Stomach (tissue), 9 donors: ENCODE data around the gene MCRIP1. TPM values are rescaled to one million over a fixed set of nuclear protein-coding genes. Genes with fewer than 3 reads are reported as not detected.

Experiments
- DNase-seq, 2 donors: peaks; one replicate each; pipeline versions ENCODE4 v3.0.0 to v3.0.0-alpha.2; 2013 to 2019
- H3K27ac ChIP-seq, 5 donors: fragments of 200-600 bp in 4 of 5; sonication (generic) in 4 of 5; one replicate each; pipeline ENCODE4 v1.5.1; 2013 to 2019; ENCODE audit warnings: mild to moderate bottlenecking in 1 of 5, moderate library complexity in 1 of 5
- H3K27me3 ChIP-seq, 3 donors: fragments of 200-600 bp; sonication (generic); one replicate each; pipeline ENCODE4 v1.5.1; 2017 to 2019; ENCODE audit warnings: mixed run types in 1 of 3
- H3K36me3 ChIP-seq, 4 donors: fragments of 200-600 bp; sonication (generic); 1 replicate in 3 of 4; 2 replicates in 1 of 4; pipeline ENCODE4 v1.5.1; 2016 to 2019
- H3K4me1 ChIP-seq, 4 donors: fragments of 200-600 bp; sonication (generic); one replicate each; pipeline ENCODE4 v1.5.1; 2016 to 2019
- H3K4me3 ChIP-seq, 4 donors: fragments of 200-600 bp; sonication (generic) in 3 of 4; one replicate each; pipeline ENCODE4 v1.5.1; 2016 to 2019; ENCODE audit warnings: mild to moderate bottlenecking in 1 of 4
- H3K9me3 ChIP-seq, 4 donors: fragments of 200-600 bp; sonication (generic); one replicate each; pipeline ENCODE4 v1.5.1; 2016 to 2019
- EP300 ChIP-seq: sonication (generic); formaldehyde crosslinking; IDR thresholded peaks from one replicate; pipeline ENCODE4 v1.6.1; 2017; ENCODE audit warnings: antibody characterized with exemption
- POLR2A ChIP-seq, 4 donors: fragments of 450-650 bp; IDR thresholded peaks; one replicate each; pipeline ENCODE4 v1.6.1; 2016; ENCODE audit warnings: antibody characterized with exemption in 4 of 4, control low read depth in 2 of 4, mild to moderate bottlenecking in 1 of 4, moderate library complexity in 1 of 4
- POLR2AphosphoS5 ChIP-seq, 3 donors: sonication (generic); formaldehyde crosslinking; IDR thresholded peaks; one replicate each; pipeline ENCODE4 v1.6.1; 2016; ENCODE audit warnings: antibody characterized with exemption in 3 of 3
- WGBS, 5 donors: extraction: QIAGEN DNeasy Blood & Tissue Kit in 3 of 5; methylation state at CpG; one replicate each; pipeline versions ENCODE4 v1.1.5 to v1.1.7; 2013 to 2018; 5-methylcytosine and 5-hydroxymethylcytosine counted together
- intact Hi-C: fragments of 100-400 bp; cut with DNase I; formaldehyde crosslinking; loops from one replicate; pipeline ENCODE4 v1.15.1; 2023; ENCODE audit warnings: low total_unique reads
- polyA plus RNA-seq, 3 donors: library from polyadenylated mRNA; stranded (reverse); fragments of 200-250 nt; gene quantifications; one replicate each; pipeline ENCODE4 v1.2.3, GENCODE V29; 2013
- total RNA-seq, 5 donors: library from RNA; depleted of rRNA; stranded (reverse); fragments of >200 nt; gene quantifications; one replicate each; pipeline versions ENCODE4 v1.1.0 to v1.2.3, GENCODE V29; 2014 to 2016
- TF ChIP-seq, protein P1 (sequence below), 7 experiments: fragments of 450-650 bp in 4 of 7; fragments of 200-600 bp in 3 of 7; sonication (generic) in 3 of 7; IDR thresholded peaks; one replicate each; pipeline ENCODE4 v1.5.1; 2016 to 2019; ENCODE audit warnings: antibody characterized with exemption in 7 of 7, control low read depth in 2 of 7, mild to moderate bottlenecking in 1 of 7
- donor health status: healthy with polysubstance abuse.
- donor health status: Bipolar disorder and iron deficiency.
- donor health status: healthy.

The MCRIP1 gene
- total and polyA plus RNA-seq, 8 donors, result 23.7 to 150 (median 95.9) TPM

DNA sequence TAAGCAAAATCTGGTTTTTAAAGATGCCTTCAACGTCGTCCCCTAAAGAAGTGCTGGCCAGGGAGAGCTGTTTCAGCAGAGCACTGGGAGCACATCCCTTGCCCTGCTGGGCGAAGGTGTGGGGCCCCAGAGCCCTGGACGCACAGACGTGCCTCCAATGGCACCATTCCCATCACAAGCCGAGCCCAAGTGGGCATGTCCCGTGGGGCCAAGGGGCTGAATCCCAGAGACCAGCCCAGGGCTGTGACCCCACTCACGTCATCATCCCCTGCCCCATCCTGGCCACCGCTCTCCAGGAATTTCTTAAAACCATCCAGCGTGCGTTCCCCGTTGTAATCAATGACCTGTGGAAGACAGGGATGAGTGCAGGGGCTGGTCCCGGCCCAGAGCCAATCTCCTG, 11.8 kb upstream of the MCRIP1 start:
- Histone ChIP-seq H3K4me3 (no peak overlapping the region), H3K27me3 (no peaks in the 10 kb centered on the region), H3K36me3 (peaks cover 67 to 80% (median 76%) of the 10 kb centered on the region in 4 donors), H3K4me1 (peaks cover 0 to 10% (median 3%) of the 10 kb centered on the region in 4 donors), H3K9me3 (no peaks in the 10 kb centered on the region), H3K27ac (no peak overlapping the region)
- intact Hi-C loops, result no loop called here
- DNase-seq, result no peak
- no peak for TF ChIP-seq EP300
- TF ChIP-seq POLR2A (IDR thresholded peaks at IDR 0.05), result no peak
- no peak for TF ChIP-seq POLR2AphosphoS5 (IDR thresholded peaks at IDR 0.05)
- TF ChIP-seq, protein P1, sequence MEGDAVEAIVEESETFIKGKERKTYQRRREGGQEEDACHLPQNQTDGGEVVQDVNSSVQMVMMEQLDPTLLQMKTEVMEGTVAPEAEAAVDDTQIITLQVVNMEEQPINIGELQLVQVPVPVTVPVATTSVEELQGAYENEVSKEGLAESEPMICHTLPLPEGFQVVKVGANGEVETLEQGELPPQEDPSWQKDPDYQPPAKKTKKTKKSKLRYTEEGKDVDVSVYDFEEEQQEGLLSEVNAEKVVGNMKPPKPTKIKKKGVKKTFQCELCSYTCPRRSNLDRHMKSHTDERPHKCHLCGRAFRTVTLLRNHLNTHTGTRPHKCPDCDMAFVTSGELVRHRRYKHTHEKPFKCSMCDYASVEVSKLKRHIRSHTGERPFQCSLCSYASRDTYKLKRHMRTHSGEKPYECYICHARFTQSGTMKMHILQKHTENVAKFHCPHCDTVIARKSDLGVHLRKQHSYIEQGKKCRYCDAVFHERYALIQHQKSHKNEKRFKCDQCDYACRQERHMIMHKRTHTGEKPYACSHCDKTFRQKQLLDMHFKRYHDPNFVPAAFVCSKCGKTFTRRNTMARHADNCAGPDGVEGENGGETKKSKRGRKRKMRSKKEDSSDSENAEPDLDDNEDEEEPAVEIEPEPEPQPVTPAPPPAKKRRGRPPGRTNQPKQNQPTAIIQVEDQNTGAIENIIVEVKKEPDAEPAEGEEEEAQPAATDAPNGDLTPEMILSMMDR (IDR thresholded peaks at IDR 0.05), result no peak
- 69 to 89% (median 86%) methylated on average over 13 of the region's 13 CpGs for WGBS, 5 donors

DNA sequence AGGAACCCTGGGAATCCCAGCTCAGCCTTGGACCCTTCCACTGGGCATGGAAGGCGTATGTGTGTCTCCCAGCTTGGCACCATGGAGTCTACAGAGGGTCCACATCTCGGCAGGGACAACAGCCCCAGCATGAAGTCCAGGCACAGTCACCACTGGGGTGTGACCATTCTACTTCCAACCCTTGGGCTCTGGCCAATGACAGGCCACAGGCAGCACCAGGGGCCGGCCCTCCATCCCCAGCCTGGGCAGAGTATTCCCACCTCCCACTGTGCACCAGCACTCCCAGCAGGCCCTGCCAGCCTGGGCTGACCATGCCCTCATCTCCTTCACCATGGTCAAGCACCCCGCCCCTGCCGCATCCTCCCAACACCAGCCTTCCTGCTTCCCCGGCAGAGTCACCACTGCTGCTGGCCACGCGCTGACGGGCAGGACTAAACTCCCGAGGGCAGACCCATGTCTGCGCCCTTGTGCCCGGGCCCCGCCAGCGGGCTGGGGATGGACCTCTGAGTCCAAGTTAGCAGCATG, 11.3 kb upstream of the MCRIP1 start:
- Histone ChIP-seq H3K27ac (no peak overlapping the region), H3K36me3 (peaks cover 62 to 75% (median 71%) of the 10 kb centered on the region in 4 donors), H3K27me3 (no peaks in the 10 kb centered on the region), H3K4me3 (no peak overlapping the region), H3K9me3 (no peaks in the 10 kb centered on the region), H3K4me1 (peaks cover 0 to 10% (median 3%) of the 10 kb centered on the region in 4 donors)
- DNase-seq, result no peak
- WGBS, 5 donors, result 85 to 91% (median 89%) methylated on average over 11 to 14 of the region's 14 CpGs
- TF ChIP-seq, protein P1 (IDR thresholded peaks at IDR 0.05), result no peak
- no peak for TF ChIP-seq EP300
- no peak for TF ChIP-seq POLR2AphosphoS5 (IDR thresholded peaks at IDR 0.05)
- no peak for TF ChIP-seq POLR2A (IDR thresholded peaks at IDR 0.05)
- intact Hi-C loops, result no loop called here

DNA sequence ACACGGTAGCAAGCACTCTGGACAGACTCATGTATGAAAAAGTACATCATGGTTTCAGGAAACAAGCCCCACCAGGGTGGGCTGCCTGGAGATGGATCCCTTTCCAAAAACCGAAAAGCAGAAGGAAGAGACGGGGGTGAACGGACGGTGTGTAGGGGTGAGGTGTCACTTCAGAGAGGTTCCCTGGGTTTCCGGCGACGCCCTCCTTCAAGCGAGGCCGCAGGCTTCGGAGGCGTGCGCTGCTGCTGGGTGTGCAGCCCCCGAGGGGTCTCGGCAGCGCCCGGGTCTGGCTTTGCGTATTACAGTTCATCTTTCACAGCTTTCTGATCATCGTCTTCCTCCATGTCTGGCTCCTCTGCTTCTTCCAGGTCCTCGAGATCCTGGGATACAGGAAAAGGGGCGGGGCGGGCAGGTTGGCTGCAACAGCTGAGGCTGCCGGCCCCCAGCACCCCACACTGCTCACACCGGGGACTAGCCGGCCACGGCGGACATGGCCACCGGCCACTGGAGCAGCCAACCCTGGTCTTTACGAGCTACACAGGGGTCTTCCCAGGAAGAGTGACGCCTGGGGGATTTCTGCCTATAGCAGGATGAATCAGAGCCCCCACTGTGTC, 10.7 kb upstream of the MCRIP1 start:
- Histone ChIP-seq H3K4me1 (peaks cover 0 to 10% (median 3%) of the 10 kb centered on the region in 4 donors), H3K27me3 (no peaks in the 10 kb centered on the region), H3K27ac (no peak overlapping the region), H3K36me3 (peaks cover 57 to 69% (median 65%) of the 10 kb centered on the region in 4 donors), H3K9me3 (no peaks in the 10 kb centered on the region), H3K4me3 (no peak overlapping the region)
- 87 to 93% (median 88%) methylated on average over 25 to 30 of the region's 30 CpGs for WGBS, 5 donors
- TF ChIP-seq POLR2A (IDR thresholded peaks at IDR 0.05) (no peak), POLR2AphosphoS5 (IDR thresholded peaks at IDR 0.05) (no peak), EP300 (no peak)
- TF ChIP-seq, protein P1 (IDR thresholded peaks at IDR 0.05), result no peak
- intact Hi-C loops, result no loop called here
- no peak for DNase-seq

DNA sequence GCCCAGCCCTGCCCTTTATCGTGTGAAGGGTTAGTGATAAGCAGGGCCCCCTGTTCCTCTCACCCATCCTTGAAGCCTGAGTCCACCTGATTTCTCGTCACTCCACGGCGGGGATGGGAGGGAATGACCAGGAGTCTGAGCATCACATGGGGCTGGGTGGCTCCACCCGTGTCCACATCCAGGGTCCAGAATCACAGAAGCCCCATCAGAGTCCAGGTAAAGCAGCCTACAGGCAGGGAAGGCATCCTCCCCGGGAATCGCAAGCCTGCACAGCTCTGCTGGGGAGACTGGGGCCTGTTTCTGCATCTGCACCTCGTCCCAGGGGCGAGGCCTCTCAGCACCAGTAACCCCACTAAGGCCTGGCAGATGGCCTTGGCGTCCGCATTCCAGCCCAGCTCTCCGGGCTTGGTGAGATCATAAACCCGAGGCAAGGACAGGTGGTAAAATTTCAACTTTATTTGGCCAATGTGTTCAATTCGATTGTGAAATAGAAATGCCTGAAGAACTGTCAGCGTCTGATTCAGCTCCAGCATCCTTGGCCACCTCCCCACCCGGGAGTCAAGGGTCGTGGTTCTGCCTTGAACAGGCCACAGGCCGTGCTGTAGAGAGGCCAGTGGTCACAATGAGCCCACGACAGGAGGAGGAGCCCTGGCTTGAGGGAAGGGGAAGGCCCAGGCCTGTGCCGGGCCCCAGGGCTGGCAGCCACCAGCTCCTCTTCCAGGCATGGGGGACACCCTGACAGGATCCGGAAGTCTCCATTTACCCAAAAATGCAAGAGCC, 9.8 kb upstream of the MCRIP1 start:
- H3K36me3 ChIP-seq, result peaks cover 54 to 60% (median 56%) of the 10 kb centered on the region in 4 donors
- intact Hi-C loops, result no loop called here
- no peak overlapping the region for H3K27ac ChIP-seq
- H3K4me3 ChIP-seq, result no peak overlapping the region
- WGBS, 5 donors, result 67 to 77% (median 70%) methylated on average over 18 to 21 of the region's 21 CpGs
- H3K27me3 ChIP-seq, result no peaks in the 10 kb centered on the region
- no peaks in the 10 kb centered on the region for H3K9me3 ChIP-seq
- TF ChIP-seq, protein P1 (IDR thresholded peaks at IDR 0.05), result no peak
- TF ChIP-seq EP300 (no peak), POLR2A (IDR thresholded peaks at IDR 0.05) (no peak), POLR2AphosphoS5 (IDR thresholded peaks at IDR 0.05) (no peak)
- DNase-seq, result no peak
- peaks cover 0 to 10% (median 3%) of the 10 kb centered on the region in 4 donors for H3K4me1 ChIP-seq
